ENCODE measurements around the gene TMEFF2.

TMEFF2 gene

DNA sequence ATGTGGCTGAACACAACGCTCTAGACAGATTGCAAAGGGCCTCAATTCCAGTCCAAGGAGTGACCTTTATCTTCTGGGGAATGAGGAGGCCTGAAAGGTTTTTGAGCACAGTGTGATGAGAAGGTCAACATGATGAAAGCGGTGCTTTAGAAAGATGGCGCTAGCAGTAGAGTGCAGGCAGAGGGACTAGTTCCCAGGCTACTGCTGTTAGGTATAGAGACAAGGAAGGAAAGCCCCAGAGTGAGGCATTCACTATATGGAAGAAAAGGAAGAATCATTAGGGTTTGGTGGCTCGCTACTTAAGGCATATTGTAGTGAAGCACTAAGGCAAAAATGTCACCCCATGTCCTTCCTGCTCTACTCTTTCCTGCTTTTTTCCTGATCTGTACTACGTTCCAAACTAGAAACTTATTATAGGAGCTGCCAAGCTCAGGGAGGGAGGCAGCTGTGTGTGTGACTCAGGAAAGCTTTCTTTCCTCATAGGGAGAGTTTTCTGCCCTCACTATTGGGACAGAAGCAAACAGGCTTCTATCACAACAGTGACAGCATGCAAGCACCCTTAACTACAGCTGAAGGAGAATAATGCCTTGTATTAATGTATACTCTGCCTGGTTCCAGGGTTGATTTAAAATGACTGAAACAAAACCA lies 187.0 kb downstream of the TMEFF2 start:
- no peak for DNase-seq (ENCODE audit: low spot score)

DNA sequence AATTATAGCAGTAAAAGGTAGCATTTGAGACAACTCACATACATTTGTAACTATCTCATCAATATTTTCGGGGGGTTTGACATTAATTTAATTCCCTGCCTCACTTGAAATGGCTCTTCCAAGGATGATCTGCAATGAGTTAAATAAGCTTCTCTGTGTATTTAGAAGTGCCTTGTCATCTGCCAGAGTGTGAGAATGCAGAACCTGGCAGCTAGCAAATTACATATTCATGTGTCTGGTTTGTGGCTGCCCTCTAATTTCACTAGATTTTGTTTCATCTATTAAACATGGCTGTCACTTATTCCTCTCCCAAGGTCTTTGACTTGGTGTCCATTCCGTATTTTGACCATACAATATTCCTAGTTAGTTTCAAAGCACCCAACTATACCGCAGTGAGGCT lies 189.5 kb downstream of the TMEFF2 start:
- no peak for DNase-seq (ENCODE audit: low spot score)

DNA sequence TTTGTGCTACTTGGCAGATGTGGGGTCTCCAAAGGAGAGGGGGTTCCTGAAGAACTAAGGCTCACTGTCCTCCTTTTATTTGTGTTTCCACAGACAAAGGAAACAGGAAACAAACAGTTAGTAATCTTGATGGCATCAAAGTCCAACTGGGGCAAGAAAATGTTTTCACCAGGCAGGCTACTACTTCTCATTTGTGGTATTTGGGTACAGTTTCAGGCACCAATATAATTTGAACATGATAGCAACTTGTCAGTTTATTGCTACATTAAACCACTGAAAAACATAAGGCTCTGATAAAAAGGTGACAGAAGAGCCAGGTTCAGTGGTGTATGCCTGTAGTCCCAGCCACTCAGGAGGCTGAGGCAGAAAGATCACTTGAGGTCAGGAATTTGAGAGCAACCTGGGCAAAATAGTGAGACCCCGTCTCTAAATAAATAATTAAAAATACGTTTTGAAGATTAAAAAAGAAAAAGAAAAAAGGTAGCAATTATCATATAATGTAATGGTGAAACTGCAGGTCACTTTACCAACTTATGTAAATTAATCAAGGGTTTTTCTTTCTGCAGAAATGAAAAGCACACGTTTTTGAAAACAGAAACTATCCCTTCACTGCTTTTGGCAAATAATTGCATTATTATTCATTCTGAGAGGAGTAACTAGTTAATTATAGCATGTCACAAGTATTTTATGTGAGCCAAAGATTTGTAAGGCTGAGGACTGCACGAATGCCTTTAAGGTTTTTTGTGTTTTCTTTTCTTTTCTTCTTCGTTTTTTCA lies 190.4 kb downstream of the TMEFF2 start:
- no peak for DNase-seq (ENCODE audit: low spot score)

- DNase-seq (ENCODE audit: low spot score) = no peak
These were observed 192.3 kb downstream of the TMEFF2 start for GRCh38 chr2:192002418-192002817.

GRCh38 chr2:192000196-192000980 lies 194.3 kb downstream of the TMEFF2 start:
- no peak for DNase-seq (ENCODE audit: low spot score)

DNA sequence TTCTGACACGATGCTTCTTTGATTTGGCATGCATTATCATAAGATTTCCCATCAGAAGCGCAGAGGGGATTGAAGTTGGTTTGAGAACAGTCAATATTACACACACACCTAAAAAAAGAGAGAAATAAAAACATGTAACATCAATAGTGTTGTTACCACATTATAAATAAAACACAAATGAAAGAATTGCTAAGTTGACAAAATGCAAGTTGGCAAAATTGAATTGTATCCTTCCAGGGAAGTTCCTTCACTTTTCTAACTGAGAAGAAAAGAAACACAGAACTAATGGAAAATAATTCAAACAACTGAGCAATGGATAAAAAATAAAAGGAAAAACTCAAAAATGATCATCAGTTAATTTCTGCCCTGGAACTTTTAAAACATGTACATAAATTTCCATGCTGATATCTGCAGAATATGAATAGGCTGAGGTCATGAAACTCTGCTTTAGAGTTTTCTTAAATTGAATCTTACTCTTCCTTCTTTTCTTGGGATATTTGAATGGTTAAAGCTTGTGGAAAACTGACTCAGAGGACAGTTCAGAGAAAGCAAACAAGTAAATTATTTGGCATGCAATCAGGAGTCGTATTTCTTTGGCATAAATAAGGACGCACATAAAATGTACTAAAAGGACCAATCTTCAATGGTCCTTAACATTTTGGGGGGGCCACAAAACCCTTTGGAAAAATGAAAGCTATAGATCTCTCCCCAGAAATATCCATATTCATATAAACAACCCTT lies 195.5 kb downstream of the TMEFF2 start:
- no peak for DNase-seq (ENCODE audit: low spot score)

DNA sequence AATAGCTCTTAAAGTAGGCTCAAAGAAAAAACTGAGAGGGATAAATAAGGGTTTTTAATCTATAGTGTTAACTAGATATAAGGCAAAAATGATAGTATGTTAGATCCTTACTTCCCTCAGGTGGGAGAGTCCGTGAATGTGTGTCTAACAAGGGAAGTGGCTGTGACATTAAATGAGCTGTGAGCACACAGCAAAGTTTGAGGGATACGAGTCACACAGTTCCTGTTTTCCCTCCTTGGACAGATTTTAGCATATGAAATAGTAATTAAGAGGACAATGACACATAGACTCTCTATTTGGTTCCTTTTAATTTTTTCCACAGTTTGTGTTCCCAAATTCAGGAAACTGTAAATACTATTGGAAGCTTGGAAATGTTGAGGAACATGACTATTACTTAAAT lies 199.4 kb downstream of the TMEFF2 start:
- no peak for DNase-seq (ENCODE audit: low spot score)

DNA sequence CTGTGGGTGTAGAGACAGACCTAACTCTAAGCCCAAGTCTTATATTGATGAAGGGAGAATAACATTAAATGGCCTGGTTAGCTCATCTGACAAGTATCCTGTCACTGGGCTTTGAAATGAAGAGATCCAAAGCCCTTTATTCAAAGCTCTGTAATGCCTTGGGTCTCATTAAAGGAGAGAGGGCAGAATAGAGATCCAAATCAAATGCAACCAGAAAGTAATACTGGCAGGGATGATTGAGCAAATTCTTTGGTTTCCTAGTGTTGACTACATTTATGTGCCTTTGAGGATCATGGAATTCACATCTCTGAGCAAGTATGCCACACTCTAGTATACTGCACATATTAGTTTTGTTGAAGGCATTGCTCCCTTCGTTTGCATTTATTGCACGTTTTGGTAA lies 200.0 kb downstream of the TMEFF2 start:
- no peak for DNase-seq (ENCODE audit: low spot score)

- DNase-seq (ENCODE audit: low spot score) = no peak
These were observed 203.3 kb downstream of the TMEFF2 start for GRCh38 chr2:191991442-191991841.

DNA sequence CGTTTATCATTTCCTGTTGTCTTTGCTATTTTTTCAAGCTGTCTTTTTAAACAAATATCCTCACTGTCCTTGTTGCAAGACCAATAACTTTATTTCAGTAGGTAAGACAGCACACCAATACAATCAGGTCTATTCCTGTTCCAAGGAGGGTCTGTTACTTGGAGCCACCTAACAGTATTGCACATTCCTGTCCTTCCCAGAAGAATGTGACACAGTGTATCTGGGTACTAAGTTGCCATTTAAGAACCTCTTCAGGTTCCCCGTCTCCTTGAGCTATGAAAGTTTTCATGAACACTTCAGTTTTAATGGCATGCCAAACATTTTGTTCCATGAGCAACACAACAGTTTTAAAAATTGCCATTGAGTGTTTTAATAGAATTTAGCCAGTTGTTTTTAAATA lies 209.0 kb downstream of the TMEFF2 start:
- no peak for DNase-seq (ENCODE audit: low spot score)

DNA sequence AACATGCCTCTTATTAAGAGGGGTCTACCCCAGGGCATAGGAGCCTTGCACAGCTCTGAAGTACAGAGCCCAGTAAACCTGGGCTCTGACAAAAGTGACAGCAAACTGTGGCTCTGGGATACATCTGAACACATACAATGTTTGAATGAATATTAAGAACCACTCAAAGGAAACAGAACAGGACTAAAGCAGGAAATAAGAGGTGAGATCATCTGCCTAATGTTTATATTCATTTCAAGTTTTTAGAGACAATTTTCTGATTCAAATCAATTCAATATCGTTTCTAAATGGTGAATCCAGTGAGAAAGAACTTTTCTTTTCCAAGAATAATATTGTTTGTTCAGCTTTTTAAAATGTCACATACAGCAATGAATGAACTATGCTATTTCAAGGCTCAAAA lies 211.1 kb downstream of the TMEFF2 start:
- DNase-seq (ENCODE audit: low spot score) = no peak

GRCh38 chr2:191983186-191983585 lies 211.5 kb downstream of the TMEFF2 start:
- no peak for DNase-seq (ENCODE audit: low spot score)

DNA sequence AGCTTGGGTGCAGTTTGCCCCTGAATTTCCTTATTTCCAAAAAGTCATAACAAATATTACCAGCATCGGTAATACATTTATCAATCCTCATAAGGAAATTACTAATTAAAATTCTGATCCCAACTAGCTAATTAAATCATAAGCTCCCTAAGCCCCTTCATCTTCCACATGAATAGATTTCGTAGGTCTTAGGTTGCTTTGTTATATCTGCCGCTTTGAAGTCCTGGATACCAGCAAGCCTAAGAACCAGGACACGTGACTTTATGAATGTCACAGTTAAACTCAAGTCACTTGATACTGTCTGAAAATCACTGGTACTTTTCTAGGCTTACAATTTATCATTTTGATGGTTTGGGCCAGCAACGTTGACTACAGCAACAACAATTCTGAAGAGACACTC lies 213.0 kb downstream of the TMEFF2 start:
- no peak for DNase-seq (ENCODE audit: low spot score)

DNA sequence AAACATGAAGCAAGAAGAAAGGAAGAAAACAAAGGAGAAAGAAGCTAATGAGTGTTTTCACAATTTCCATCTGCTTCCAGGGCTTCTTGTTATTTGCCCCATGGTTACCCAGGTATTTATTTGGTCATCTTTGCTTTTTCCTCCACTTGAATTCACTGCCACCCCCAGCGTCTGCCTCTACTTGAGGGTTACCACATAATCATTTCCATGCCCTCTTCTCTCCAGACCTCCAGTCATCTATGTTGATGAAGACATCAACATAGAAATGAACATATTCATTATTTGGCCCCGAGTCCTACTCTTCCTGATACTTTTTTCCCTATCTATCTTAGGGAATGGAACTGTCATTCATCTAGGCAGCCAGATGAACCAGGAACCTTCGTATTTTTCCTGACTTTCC lies 214.2 kb downstream of the TMEFF2 start:
- no peak for DNase-seq (ENCODE audit: low spot score)

DNA sequence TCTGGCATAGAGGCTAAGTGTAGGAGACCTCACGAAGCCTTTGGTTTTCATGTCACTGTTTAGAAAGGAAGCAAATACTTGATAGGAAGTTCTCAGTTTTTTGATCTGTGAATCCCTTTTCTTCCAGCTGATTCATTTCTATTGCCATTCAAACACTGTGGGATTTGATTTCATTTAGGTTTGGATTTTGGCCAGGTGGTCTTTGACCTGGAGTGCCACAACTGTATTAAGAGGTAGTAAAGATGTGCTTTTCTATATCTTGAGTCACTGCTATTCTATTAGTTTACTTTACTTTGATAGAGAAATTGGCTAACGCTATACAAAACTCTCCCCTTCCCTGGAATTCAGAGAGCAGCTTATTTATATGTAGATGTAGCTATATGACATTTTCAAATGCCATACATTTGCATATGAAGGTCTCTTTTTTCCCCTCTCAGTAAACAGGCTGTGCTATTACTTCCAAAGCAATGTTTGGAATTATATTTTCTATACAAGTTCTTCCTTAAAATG lies 215.5 kb downstream of the TMEFF2 start:
- no peak for DNase-seq (ENCODE audit: low spot score)

DNA sequence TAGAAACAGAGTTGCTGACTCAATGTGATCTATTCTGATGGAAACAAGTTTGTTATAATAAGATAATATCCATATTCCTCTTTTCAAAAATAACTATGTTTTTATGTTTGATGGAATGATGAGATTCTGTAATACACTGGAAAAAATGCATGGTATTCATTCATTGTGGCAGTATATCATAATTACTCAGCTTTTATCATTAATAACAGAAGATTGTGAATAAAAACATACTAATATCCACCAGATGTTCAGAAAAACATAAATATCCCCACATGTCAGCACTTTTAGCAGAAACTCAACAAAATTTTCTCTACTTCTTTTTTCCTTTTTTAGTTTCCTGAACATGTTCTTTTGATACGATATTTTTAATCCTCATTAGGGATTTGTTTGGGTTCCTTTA lies 217.0 kb downstream of the TMEFF2 start:
- DNase-seq (ENCODE audit: low spot score) = no peak

GRCh38 chr2:191976436-191976835 lies 218.3 kb downstream of the TMEFF2 start:
- no peak for DNase-seq (ENCODE audit: low spot score)

DNA sequence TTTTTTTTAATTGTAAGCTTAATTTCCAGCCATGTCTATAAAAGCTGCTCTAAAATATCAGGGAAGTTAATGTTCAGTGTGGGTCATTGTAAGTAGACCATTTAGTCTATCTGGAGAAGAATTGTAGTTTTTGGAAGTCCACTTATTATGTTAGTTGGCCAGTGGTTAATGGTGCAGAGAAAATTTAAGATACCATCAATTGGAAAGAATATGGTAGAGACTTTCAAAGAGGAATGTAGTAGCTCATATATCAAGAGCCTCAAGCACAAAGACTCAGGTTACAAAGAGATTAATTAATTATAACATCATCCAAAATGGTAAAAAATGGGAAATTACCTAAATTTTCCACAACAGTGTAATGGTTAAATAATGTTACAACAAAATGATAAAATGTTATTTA lies 220.1 kb downstream of the TMEFF2 start:
- no peak for DNase-seq (ENCODE audit: low spot score)

- DNase-seq (ENCODE audit: low spot score) = no peak
These were observed 223.9 kb downstream of the TMEFF2 start for GRCh38 chr2:191970867-191971266.

GRCh38 chr2:191968120-191968519 lies 226.6 kb downstream of the TMEFF2 start:
- DNase-seq (ENCODE audit: low spot score) = no peak

DNA sequence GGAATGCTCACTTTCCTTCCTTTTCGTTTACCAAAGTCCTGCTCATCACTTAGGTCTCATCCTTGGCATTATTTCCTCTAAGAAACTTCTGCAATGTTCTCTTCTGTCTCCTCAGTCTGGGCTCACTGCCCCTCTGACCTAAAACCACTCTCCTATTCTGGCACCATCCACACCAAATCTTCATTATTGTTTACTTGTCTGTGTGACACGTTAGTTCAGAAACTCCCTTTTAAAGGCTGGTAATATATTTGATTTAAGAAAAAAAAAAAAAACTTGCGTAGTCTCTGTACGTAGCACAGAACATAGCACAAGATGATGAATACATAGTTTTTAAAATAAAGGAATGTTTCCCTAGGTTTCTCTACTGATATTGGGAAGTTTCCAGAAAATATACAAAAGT lies 229.0 kb downstream of the TMEFF2 start:
- no peak for DNase-seq (ENCODE audit: low spot score)

DNA sequence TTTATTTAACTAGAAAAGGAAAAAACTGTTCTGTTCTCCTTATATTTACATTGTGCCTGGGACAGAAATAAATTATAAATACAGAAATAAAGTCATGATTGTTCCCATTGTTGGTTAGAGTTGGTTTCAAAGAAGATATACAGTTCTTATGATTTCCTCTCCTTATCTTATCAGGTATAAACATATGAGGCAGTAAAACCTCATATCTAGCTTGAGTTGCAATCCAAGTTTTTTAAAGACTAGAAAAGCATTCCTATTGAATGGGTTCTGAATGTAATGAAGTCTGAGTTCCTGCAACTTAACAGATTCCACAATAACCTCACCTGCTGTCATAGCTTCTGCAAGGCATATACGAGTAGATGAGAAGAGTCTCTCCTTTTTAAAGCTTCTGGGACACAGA lies 233.2 kb downstream of the TMEFF2 start:
- DNase-seq (ENCODE audit: low spot score) = no peak

All from HuH-7 (cell line).